Nephron progenitor cell (in vitro differentiated cells): ENCODE measurements around the gene KIF1B.
A peak's percentile ranks its signal among the peaks of the same experiment; 100 is the strongest.

ENCODE experiments used
- DNase-seq: peaks from one replicate; pipeline ENCODE4 v3.0.0; 2021
- H3K27ac Mint-ChIP-seq: 2 replicates; pipeline ENCODE4 v1.8.0; 2021; ENCODE audit warnings: mild to moderate bottlenecking, moderate library complexity, mixed read lengths
- H3K27me3 Mint-ChIP-seq: 2 replicates; pipeline ENCODE4 v1.8.0; 2021; ENCODE audit warnings: mild to moderate bottlenecking, low read depth, mixed read lengths; ENCODE audit not compliant: poor library complexity
- H3K36me3 Mint-ChIP-seq: 2 replicates; pipeline ENCODE4 v1.8.0; 2021; ENCODE audit warnings: low read depth, mixed read lengths
- H3K4me1 Mint-ChIP-seq: 2 replicates; pipeline ENCODE4 v1.8.0; 2021; ENCODE audit warnings: mixed read lengths
- H3K4me3 Mint-ChIP-seq: 2 replicates; pipeline ENCODE4 v1.8.0; 2021; ENCODE audit warnings: mild to moderate bottlenecking, moderate library complexity, mixed read lengths
- H3K9me3 Mint-ChIP-seq: 2 replicates; pipeline ENCODE4 v1.8.0; 2021; ENCODE audit warnings: mild to moderate bottlenecking, moderate library complexity, mixed read lengths
- TF ChIP-seq, protein P1 (sequence below): fragments of 200-600 bp; sonication (generic); IDR thresholded peaks from 2 replicates; pipeline ENCODE4 v1.5.0; 2021; ENCODE audit warnings: antibody characterized with exemption

The KIF1B gene

DNA sequence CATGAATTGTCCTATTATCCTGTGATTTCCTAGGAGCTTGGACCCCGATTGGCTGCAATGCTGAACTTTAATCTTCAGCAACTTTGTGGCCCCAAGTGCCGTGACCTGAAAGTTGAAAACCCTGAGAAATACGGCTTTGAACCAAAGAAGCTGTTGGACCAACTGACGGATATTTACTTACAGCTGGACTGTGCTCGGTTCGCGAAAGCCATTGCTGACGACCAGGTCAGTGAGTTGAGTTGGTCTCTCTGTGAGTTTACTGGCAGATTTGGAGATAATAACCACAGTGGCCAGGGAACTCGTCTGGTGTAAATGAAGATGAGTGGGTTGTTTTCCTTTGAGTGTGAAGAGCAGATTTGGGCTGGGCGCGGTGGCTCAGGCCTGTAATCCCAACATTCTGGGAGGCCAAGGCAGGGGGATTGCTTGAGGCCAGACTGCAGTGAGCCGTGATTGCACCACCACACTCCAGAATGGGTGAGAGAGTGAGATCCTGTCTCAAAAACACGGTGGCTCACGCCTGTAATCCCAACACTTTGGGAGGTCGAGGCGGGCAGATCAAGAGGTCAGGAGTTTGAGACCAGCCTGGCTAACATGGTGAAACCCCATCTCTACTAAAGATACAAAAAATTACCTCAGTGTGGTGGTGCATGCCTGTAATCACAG is 39.1 kb upstream of the KIF1B start:
- no peak for DNase-seq
- no peak overlapping the region for H3K4me3 Mint-ChIP-seq
- H3K9me3 Mint-ChIP-seq: peaks cover 17% of the 10 kb centered on the region
- TF ChIP-seq, protein P1, sequence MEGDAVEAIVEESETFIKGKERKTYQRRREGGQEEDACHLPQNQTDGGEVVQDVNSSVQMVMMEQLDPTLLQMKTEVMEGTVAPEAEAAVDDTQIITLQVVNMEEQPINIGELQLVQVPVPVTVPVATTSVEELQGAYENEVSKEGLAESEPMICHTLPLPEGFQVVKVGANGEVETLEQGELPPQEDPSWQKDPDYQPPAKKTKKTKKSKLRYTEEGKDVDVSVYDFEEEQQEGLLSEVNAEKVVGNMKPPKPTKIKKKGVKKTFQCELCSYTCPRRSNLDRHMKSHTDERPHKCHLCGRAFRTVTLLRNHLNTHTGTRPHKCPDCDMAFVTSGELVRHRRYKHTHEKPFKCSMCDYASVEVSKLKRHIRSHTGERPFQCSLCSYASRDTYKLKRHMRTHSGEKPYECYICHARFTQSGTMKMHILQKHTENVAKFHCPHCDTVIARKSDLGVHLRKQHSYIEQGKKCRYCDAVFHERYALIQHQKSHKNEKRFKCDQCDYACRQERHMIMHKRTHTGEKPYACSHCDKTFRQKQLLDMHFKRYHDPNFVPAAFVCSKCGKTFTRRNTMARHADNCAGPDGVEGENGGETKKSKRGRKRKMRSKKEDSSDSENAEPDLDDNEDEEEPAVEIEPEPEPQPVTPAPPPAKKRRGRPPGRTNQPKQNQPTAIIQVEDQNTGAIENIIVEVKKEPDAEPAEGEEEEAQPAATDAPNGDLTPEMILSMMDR: no peak
- H3K27me3 Mint-ChIP-seq: peaks cover 6% of the 10 kb centered on the region
- peaks cover 5% of the 10 kb centered on the region for H3K4me1 Mint-ChIP-seq
- H3K27ac Mint-ChIP-seq: no peak overlapping the region
- H3K36me3 Mint-ChIP-seq: peaks cover 79% of the 10 kb centered on the region

DNA sequence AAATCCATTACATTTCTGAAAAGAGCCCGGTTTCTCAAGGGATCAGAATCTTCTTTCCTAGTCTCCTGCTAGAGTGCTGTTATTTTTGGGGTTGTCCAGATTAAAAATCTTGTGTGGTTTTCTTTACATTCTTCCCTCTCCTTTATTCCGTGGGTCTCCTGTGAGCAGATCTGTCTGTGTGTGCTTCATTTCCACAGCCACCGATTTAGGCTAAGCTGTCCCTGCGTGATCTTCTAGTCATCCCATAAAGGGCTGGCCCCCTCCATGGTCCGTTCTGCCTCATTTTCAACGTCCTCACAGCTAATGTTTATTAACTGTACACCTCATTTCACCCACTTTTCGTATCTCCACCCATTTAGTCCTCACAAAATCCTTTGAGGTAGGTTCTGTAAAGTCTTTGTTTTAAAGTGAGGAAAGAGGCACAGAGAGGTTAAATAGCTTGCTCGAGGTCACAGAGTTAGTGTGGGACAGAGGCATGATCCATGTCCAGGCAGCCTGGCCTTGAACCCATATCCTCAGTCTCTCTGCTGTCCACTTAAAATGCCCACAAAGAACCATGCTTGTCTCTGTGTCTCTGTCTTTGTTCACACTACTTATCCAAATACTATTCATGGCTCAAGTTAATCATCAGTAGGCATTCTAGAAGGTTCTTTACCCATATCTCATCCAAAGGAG is 38.2 kb upstream of the KIF1B start:
- DNase-seq: no peak
- Mint-ChIP-seq H3K27me3 (peaks cover 6% of the 10 kb centered on the region), H3K4me1 (peaks cover 5% of the 10 kb centered on the region), H3K27ac (peak overlapping the region; percentile 30), H3K4me3 (no peak overlapping the region), H3K9me3 (peaks cover 21% of the 10 kb centered on the region), H3K36me3 (peaks cover 84% of the 10 kb centered on the region)
- TF ChIP-seq, protein P1: no peak

GRCh38 chr1:10173582-10173981 is 36.8 kb upstream of the KIF1B start:
- peaks cover 21% of the 10 kb centered on the region for H3K9me3 Mint-ChIP-seq
- peaks cover 6% of the 10 kb centered on the region for H3K27me3 Mint-ChIP-seq
- H3K4me3 Mint-ChIP-seq: no peak overlapping the region
- TF ChIP-seq, protein P1: no peak
- peaks cover 76% of the 10 kb centered on the region for H3K36me3 Mint-ChIP-seq
- DNase-seq: no peak
- H3K4me1 Mint-ChIP-seq: peaks cover 15% of the 10 kb centered on the region
- no peak overlapping the region for H3K27ac Mint-ChIP-seq

DNA sequence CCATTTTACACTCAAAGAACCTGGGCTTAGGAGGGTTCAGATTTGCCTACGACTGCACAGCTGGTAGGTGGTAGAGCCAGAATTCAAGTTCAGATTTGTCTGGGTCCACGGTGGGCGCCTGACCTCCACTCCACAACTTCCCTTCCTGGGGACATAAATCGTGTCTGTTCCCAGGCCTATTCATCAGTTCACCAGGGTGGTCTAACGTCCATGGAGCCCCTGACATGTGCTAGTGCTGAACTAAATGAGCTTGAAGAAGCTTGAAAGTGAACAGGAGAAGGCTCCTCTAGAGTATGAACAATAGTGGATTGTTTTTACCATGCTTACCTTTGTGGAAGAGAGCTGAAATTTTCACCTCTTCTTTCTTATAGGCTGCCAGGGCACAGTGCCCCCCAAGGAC is 32.5 kb upstream of the KIF1B start:
- no peak overlapping the region for H3K27ac Mint-ChIP-seq
- H3K9me3 Mint-ChIP-seq: peaks cover 21% of the 10 kb centered on the region
- peak; percentile 17 for DNase-seq
- peaks cover 4% of the 10 kb centered on the region for H3K27me3 Mint-ChIP-seq
- TF ChIP-seq, protein P1: no peak
- H3K36me3 Mint-ChIP-seq: peaks cover 68% of the 10 kb centered on the region
- no peak overlapping the region for H3K4me3 Mint-ChIP-seq
- H3K4me1 Mint-ChIP-seq: peaks cover 39% of the 10 kb centered on the region

GRCh38 chr1:10178597-10179405 is 31.6 kb upstream of the KIF1B start:
- Mint-ChIP-seq H3K9me3 (peaks cover 21% of the 10 kb centered on the region), H3K4me3 (peak overlapping the region; percentile 38), H3K36me3 (peaks cover 64% of the 10 kb centered on the region), H3K27me3 (peaks cover 4% of the 10 kb centered on the region), H3K4me1 (peaks cover 39% of the 10 kb centered on the region), H3K27ac (peak overlapping the region; percentile 93)
- TF ChIP-seq, protein P1: no peak
- peak; percentile 12 for DNase-seq
